Trophoblast cell (in vitro differentiated cells and primary cell): ENCODE results near the gene FALEC.

ENCODE experiments used
- DNase-seq, 2 donors: peaks; one replicate each; pipeline ENCODE4 v3.0.0-alpha.2; 2016
- H2AFZ ChIP-seq: 2 replicates; pipeline ENCODE4 v1.6.1; 2013; ENCODE audit warnings: low read length, moderate library complexity, mild to moderate bottlenecking; ENCODE audit not compliant: insufficient read depth, poor library complexity
- H2AK5ac ChIP-seq: 2 replicates; pipeline ENCODE4 v1.6.1; 2013; ENCODE audit warnings: mild to moderate bottlenecking, low read length
- H2BK120ac ChIP-seq: 2 replicates; pipeline ENCODE4 v1.6.1; 2013; ENCODE audit warnings: low read length, mild to moderate bottlenecking, moderate library complexity; ENCODE audit not compliant: insufficient read depth, poor library complexity
- H2BK12ac ChIP-seq: 2 replicates; pipeline ENCODE4 v1.6.1; 2013; ENCODE audit warnings: mild to moderate bottlenecking, low read length, moderate library complexity
- H2BK5ac ChIP-seq: 2 replicates; pipeline ENCODE4 v1.6.1; 2013; ENCODE audit warnings: low read length, low read depth, moderate library complexity, mild to moderate bottlenecking; ENCODE audit not compliant: poor library complexity
- H3K14ac ChIP-seq: 2 replicates; pipeline ENCODE4 v1.6.1; 2013; ENCODE audit warnings: mild to moderate bottlenecking, low read length
- H3K18ac ChIP-seq: 2 replicates; pipeline ENCODE4 v1.6.1; 2013; ENCODE audit warnings: mild to moderate bottlenecking, low read length
- H3K23ac ChIP-seq: 2 replicates; pipeline ENCODE4 v1.6.1; 2013; ENCODE audit warnings: low read length
- H3K27ac ChIP-seq: 2 replicates; pipeline ENCODE4 v1.5.1; 2013; ENCODE audit warnings: low read depth, mild to moderate bottlenecking, inconsistent platforms, low read length, moderate library complexity
- H3K27me3 ChIP-seq: 2 replicates; pipeline ENCODE4 v1.6.1; 2013; ENCODE audit warnings: inconsistent platforms, mild to moderate bottlenecking, low read length, moderate library complexity; ENCODE audit not compliant: insufficient read depth
- H3K36me3 ChIP-seq, 2 experiments: 1 replicate in 1 of 2; 2 replicates in 1 of 2; pipeline ENCODE4 v1.6.1; 2013; ENCODE audit warnings: low read length in 2 of 2, mild to moderate bottlenecking in 2 of 2, moderate library complexity in 1 of 2; ENCODE audit not compliant: insufficient read depth in 2 of 2, control insufficient read depth in 1 of 2
- H3K4ac ChIP-seq: 2 replicates; pipeline ENCODE4 v1.6.1; 2013; ENCODE audit warnings: low read depth, mild to moderate bottlenecking, low read length, moderate library complexity
- H3K4me1 ChIP-seq, 2 experiments: 1 replicate in 1 of 2; 2 replicates in 1 of 2; pipeline ENCODE4 v1.6.1; 2013; ENCODE audit warnings: low read length in 2 of 2, mild to moderate bottlenecking in 2 of 2, moderate library complexity in 1 of 2; ENCODE audit not compliant: insufficient read depth in 2 of 2, control insufficient read depth in 1 of 2
- H3K4me2 ChIP-seq: 2 replicates; pipeline ENCODE4 v1.6.1; 2013; ENCODE audit warnings: inconsistent platforms, mild to moderate bottlenecking, low read length, moderate library complexity
- H3K4me3 ChIP-seq: 2 replicates; pipeline ENCODE4 v1.5.1; 2013; ENCODE audit warnings: mild to moderate bottlenecking, low read depth, low read length, inconsistent platforms
- H3K79me1 ChIP-seq: one replicate; pipeline ENCODE4 v1.6.1; 2013; ENCODE audit warnings: low read length
- H3K79me2 ChIP-seq: 2 replicates; pipeline ENCODE4 v1.6.1; 2013; ENCODE audit warnings: low read length, mild to moderate bottlenecking; ENCODE audit not compliant: control insufficient read depth, insufficient read depth, poor library complexity
- H3K9ac ChIP-seq: 2 replicates; pipeline ENCODE4 v1.6.1; 2013; ENCODE audit warnings: mild to moderate bottlenecking, low read length
- H3K9me3 ChIP-seq: 2 replicates; pipeline ENCODE4 v1.6.1; 2013; ENCODE audit warnings: low read depth, mild to moderate bottlenecking, control low read depth, inconsistent platforms, low read length; ENCODE audit not compliant: insufficient read depth
- H4K12ac ChIP-seq: 2 replicates; pipeline ENCODE4 v1.6.1; 2013; ENCODE audit warnings: low read depth, mild to moderate bottlenecking, low read length, moderate library complexity
- H4K8ac ChIP-seq: 2 replicates; pipeline ENCODE4 v1.6.1; 2013; ENCODE audit warnings: low read depth, mild to moderate bottlenecking, low read length, moderate library complexity
- H4K91ac ChIP-seq: one replicate; pipeline ENCODE4 v1.6.1; 2013; ENCODE audit warnings: low read depth, mild to moderate bottlenecking, low read length, moderate library complexity
- WGBS: extraction: QIAGEN DNeasy Blood & Tissue Kit; methylation state at CpG from one replicate; pipeline ENCODE4 v1.1.7; 2013; ENCODE audit warnings: missing lambda C conversion rate; ENCODE audit not compliant: insufficient read length, insufficient coverage; ENCODE audit errors: extremely low coverage; 5-methylcytosine and 5-hydroxymethylcytosine counted together

FALEC gene

DNA sequence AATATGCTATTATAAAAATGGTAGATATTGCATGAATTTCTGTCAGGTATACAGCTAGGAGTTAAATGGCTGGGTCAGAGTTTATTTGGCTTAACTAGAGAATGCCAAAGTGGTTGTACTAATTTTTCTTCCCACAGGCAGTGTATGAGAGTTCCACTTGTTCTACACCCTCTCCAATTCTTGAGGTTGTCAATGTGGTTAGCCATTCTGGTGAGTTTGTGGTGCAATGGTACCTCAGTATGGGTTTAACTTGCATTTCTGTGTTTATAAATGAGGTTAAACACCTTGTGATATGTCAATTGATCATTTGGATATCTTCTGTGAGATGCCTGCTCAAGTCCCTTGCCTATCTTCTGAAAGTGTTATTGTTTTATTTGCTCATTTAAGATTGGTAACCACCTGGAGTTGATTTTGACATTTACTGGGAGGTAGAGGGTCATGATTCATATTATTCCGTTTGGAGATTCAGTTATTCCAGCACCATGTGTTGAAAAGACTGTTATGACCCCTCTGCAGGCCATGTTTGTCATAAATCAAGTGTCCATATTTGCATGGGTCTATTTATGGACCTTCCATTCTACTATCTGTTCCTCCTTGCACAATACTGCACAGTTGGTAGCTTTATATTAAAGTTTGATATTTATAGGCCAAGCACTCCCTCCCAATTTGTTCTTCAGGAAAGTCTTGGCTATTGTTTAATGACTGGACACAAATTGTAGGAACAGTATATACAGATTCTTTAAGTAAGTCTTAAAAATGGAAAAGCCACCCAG is 5.8 kb downstream of the FALEC start:
- no peaks in the 10 kb centered on the region for H3K27me3 ChIP-seq
- no peak overlapping the region for H3K23ac ChIP-seq
- H3K4me2 ChIP-seq: no peak overlapping the region
- no peak overlapping the region for H2AK5ac ChIP-seq
- no peak overlapping the region for H4K91ac ChIP-seq
- H2BK120ac ChIP-seq: no peak overlapping the region
- H2AFZ ChIP-seq: no peak overlapping the region
- H3K4ac ChIP-seq: no peak overlapping the region
- H3K9me3 ChIP-seq: no peaks in the 10 kb centered on the region
- no peaks in the 10 kb centered on the region for H3K79me1 ChIP-seq
- H3K14ac ChIP-seq: no peak overlapping the region
- H3K4me1 ChIP-seq: no peaks in the 10 kb centered on the region
- H4K12ac ChIP-seq: no peak overlapping the region
- H3K9ac ChIP-seq: no peak overlapping the region
- DNase-seq: no peak
- H3K4me3 ChIP-seq: no peak overlapping the region
- H3K79me2 ChIP-seq: no peaks in the 10 kb centered on the region
- WGBS: no CpG with 5 or more reads among the region's 1 CpG
- no peaks in the 10 kb centered on the region for H3K36me3 ChIP-seq
- no peak overlapping the region for H2BK12ac ChIP-seq
- no peak overlapping the region for H4K8ac ChIP-seq
- no peak overlapping the region for H2BK5ac ChIP-seq
- H3K27ac ChIP-seq: no peak overlapping the region
- H3K18ac ChIP-seq: no peak overlapping the region

- Histone ChIP-seq H3K4ac (no peak overlapping the region), H4K91ac (no peak overlapping the region), H3K14ac (no peak overlapping the region), H3K27me3 (no peaks in the 10 kb centered on the region), H3K23ac (no peak overlapping the region), H3K36me3 (no peaks in the 10 kb centered on the region), H2BK12ac (no peak overlapping the region), H3K18ac (no peak overlapping the region), H3K9me3 (no peaks in the 10 kb centered on the region), H2BK5ac (no peak overlapping the region), H3K4me2 (no peak overlapping the region), H2AFZ (no peak overlapping the region), H3K9ac (no peak overlapping the region), H3K4me3 (no peak overlapping the region), H4K8ac (no peak overlapping the region), H3K79me2 (no peaks in the 10 kb centered on the region), H2BK120ac (no peak overlapping the region), H3K4me1 (peaks cover under 1 to 2% of the 10 kb centered on the region in 2 experiments), H4K12ac (no peak overlapping the region), H2AK5ac (no peak overlapping the region), H3K79me1 (no peaks in the 10 kb centered on the region), H3K27ac (no peak overlapping the region)
- no CpG with 5 or more reads among the region's 3 CpGs for WGBS
- no peak for DNase-seq
Measured at GRCh38 chr1:150525348-150525747, 9.8 kb downstream of the FALEC start.

GRCh38 chr1:150528196-150528595 is 12.6 kb downstream of the FALEC start:
- Histone ChIP-seq H4K8ac (no peak overlapping the region), H2BK120ac (no peak overlapping the region), H3K9me3 (no peaks in the 10 kb centered on the region), H3K18ac (no peak overlapping the region), H3K4ac (no peak overlapping the region), H3K4me1 (peaks cover 10 to 11% of the 10 kb centered on the region in 2 experiments), H2AFZ (no peak overlapping the region), H3K79me1 (peaks cover 5% of the 10 kb centered on the region), H3K27me3 (no peaks in the 10 kb centered on the region), H4K91ac (no peak overlapping the region), H3K4me2 (no peak overlapping the region), H3K14ac (no peak overlapping the region), H2BK12ac (no peak overlapping the region), H3K4me3 (no peak overlapping the region), H3K79me2 (no peaks in the 10 kb centered on the region), H2AK5ac (no peak overlapping the region), H3K9ac (no peak overlapping the region), H4K12ac (no peak overlapping the region), H2BK5ac (no peak overlapping the region), H3K23ac (no peak overlapping the region), H3K27ac (no peak overlapping the region), H3K36me3 (no peaks in the 10 kb centered on the region)
- DNase-seq: peak in 1 of 2 donors; percentile 63
- WGBS: no CpG with 5 or more reads among the region's 1 CpG

- H4K91ac ChIP-seq: no peak overlapping the region
- no peak for DNase-seq
- H4K12ac ChIP-seq: no peak overlapping the region
- H3K27ac ChIP-seq: no peak overlapping the region
- H2BK5ac ChIP-seq: no peak overlapping the region
- H3K4me3 ChIP-seq: no peak overlapping the region
- no peaks in the 10 kb centered on the region for H3K27me3 ChIP-seq
- no peak overlapping the region for H3K14ac ChIP-seq
- H2AK5ac ChIP-seq: no peak overlapping the region
- H3K18ac ChIP-seq: no peak overlapping the region
- no peak overlapping the region for H2BK12ac ChIP-seq
- no peak overlapping the region for H3K4me2 ChIP-seq
- no peak overlapping the region for H3K23ac ChIP-seq
- H3K9me3 ChIP-seq: no peaks in the 10 kb centered on the region
- H3K79me2 ChIP-seq: no peaks in the 10 kb centered on the region
- H2AFZ ChIP-seq: no peak overlapping the region
- H3K4ac ChIP-seq: no peak overlapping the region
- H3K4me1 ChIP-seq: peaks cover 10 to 11% of the 10 kb centered on the region in 2 experiments
- H3K79me1 ChIP-seq: peaks cover 5% of the 10 kb centered on the region
- no CpG with 5 or more reads among the region's 4 CpGs for WGBS
- H4K8ac ChIP-seq: no peak overlapping the region
- peak overlapping the region; percentile 27 for H2BK120ac ChIP-seq
- H3K9ac ChIP-seq: no peak overlapping the region
- no peaks in the 10 kb centered on the region for H3K36me3 ChIP-seq
Measured at GRCh38 chr1:150529017-150529416, 13.5 kb downstream of the FALEC start.
